Activated CD4-positive, alpha-beta T cell treated with anti-CD3 and anti-CD28 coated beads, Interleukin-2, Interleukin-4, amounts not matched to agents 100 ng/mL and 50 ng/mL, durations not matched to agents 16 hours and 8 hours (primary cell): ENCODE measurements around the gene CAPN5.

ENCODE experiments used
- DNase-seq: peaks from one replicate; pipeline ENCODE4 v3.0.0-alpha.2; 2020; ENCODE audit warnings: low spot score

Gene CAPN5

GRCh38 chr11:77136074-77136473, 69.3 kb downstream of the CAPN5 start:
- peak; percentile 39 for DNase-seq

- no peak for DNase-seq
Measured at GRCh38 chr11:77136784-77137420, 70.1 kb downstream of the CAPN5 start.

- DNase-seq = no peak
Measured at GRCh38 chr11:77137421-77137820, 70.7 kb downstream of the CAPN5 start.

DNA sequence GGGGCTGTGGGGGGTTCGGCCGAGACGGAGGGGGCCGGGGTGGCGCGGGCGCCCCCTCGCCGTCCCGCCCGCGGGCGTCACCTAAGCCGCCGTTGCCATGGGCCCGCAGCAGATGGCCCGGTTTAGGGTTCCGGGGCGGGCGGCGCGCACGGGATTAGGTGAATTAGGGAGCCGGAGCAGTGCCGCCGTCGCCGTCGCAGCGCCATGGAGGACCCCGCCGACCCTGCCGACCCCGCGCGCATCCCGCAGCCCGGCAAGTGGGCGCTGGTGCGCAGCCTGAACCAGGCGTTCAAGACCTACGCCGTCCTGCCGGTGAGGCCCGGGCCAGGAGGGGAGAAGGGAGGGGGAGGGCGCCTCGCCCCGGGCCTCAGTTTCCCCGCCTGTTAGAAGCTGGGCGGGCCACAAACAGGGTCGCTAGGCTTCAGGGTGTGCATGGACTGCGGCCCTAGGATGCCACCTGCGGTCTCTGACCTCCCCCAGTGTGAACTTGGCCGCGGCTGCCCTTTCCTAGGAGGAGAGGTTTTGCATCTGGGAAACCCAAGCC, 71.4 kb downstream of the CAPN5 start:
- DNase-seq = no peak

GRCh38 chr11:77139201-77139600, 72.4 kb downstream of the CAPN5 start:
- no peak for DNase-seq

GRCh38 chr11:77140231-77140851, 73.6 kb downstream of the CAPN5 start:
- DNase-seq = no peak

- DNase-seq = no peak
Measured at GRCh38 chr11:77141034-77141433, 74.3 kb downstream of the CAPN5 start.

DNA sequence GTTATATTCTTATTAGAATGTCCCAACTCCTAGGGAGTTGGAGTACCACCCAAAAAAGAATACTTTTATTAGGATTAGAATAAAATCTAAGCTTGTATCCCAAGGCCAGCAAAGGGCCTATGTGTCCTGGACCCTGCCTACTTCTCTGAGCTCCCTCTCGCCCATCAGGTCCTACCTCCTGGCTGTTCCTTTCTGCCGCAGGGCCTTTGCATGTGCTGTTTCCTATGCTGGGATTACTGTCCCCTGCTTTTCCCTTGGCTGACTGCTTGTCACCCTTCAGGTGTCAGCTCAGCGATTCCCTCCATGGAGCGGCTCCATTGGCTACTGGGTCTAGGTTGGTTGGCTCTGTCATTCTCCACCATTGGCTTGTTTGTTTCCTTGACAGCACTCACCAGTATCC, 74.7 kb downstream of the CAPN5 start:
- no peak for DNase-seq

DNA sequence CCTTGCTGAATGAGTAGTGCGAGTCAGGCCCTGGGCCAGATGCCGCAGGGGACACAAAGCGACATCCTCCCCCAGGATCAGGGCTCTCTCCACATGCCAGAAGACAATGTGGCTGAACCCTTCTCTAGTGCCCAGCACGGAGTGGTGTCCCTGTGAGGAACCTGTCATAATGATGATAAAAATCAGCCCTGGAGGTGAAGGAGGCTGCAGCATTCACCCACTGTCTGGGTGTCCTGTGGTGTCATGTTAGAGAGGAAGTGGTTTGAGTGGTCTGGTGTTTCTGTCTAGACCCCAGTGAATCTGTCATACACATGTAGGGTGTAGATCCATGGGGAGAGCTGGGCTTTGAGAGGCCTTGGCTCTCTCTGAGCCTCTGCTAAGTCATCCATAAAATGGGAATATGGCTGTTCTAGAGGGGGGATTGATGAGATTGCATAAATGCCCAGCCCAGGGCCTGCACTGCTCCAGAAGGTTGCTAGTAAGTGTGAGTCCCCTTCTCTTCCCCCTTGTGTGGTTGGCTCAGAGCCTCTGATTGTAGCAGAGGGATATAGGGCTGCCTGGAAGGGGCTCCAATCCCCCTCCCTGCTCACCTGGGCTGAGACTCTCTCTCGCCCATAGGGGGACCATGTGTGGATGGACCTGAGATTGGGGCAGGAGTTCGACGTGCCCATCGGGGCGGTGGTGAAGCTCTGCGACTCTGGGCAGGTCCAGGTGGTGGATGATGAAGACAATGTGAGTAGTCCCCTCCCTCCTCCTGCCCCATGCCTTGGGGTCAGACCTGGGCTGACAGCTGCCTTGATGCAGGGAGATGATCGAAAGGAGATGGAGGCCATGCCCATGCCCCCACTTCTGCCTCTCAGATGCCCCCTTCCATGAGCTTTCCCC, 75.6 kb downstream of the CAPN5 start:
- peak; percentile 28 for DNase-seq

DNA sequence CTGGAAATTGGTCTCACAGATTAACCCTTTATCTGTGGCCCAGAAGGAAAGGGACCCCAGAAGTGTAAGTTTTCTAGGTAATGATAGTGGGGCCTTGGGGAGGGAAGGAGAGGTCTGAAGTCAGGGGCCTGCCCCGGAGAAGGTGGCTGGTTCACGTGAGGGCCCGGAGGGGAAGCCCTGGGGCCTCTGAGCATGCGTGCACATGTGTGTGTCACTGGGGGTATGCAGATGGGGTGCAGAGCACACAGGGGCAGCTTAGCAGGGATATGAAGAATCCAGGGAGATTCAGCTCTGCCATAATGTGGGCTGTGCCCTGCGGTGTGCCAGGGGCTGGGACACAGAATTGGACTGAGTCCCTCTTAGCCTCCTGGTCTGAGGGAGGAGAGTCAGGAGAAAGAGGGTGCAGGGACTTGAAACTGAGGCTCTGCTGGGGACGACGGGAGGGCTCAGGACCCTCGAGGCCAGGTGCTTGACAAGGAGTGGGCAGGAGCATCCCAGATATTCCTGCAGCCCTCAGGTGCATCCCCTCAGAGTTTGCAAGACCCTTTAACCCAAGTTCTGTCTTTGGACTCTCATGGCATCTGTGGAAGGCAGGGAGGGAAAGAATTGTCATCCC, 76.7 kb downstream of the CAPN5 start:
- no peak for DNase-seq

GRCh38 chr11:77144196-77144856, 77.6 kb downstream of the CAPN5 start:
- DNase-seq = no peak

GRCh38 chr11:77144857-77145428, 78.2 kb downstream of the CAPN5 start:
- DNase-seq = no peak

- no peak for DNase-seq
Measured at GRCh38 chr11:77146261-77147035, 79.7 kb downstream of the CAPN5 start.

DNA sequence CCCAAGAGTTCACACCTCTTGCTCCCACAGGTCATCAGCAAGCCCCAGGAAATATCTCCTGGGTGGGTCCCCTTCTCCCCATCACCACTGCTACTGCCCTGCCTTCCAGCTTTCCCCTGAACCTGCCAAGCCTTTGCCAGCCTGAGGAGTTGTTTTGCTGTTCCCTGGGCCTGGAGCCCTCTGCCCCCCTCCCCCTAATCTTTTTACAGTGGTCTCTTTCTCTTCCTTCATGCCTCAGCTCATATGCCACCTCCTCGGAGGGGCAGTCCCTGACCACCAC, 80.2 kb downstream of the CAPN5 start:
- DNase-seq = no peak

DNA sequence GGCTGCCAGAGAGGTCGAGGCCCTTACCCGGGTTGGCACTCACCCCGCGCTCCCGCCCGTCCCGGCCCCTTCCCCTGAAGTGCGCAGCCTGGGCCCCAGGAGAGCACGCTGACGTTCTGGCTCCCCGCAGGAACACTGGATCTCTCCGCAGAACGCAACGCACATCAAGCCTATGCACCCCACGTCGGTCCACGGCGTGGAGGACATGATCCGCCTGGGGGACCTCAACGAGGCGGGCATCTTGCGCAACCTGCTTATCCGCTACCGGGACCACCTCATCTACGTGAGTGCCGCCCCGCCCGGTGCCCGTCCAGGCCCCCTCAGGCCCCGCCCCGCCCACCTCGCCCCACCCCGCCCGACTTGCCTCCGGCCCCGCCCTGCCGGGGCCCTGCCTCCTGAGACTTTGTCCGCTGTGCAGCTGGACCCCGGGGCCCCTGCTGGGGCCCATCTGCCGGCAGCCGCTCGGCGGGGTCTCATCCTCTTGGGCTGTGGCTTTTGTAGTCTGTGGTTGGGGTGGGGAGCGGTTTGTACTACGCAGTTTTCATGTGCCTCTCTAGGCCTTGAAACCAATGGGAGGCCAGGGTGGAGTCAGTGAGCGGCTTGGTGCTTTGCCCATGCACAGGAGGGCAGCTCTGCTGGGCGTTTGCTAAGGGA, 81.0 kb downstream of the CAPN5 start:
- peak; percentile 15 for DNase-seq

DNA sequence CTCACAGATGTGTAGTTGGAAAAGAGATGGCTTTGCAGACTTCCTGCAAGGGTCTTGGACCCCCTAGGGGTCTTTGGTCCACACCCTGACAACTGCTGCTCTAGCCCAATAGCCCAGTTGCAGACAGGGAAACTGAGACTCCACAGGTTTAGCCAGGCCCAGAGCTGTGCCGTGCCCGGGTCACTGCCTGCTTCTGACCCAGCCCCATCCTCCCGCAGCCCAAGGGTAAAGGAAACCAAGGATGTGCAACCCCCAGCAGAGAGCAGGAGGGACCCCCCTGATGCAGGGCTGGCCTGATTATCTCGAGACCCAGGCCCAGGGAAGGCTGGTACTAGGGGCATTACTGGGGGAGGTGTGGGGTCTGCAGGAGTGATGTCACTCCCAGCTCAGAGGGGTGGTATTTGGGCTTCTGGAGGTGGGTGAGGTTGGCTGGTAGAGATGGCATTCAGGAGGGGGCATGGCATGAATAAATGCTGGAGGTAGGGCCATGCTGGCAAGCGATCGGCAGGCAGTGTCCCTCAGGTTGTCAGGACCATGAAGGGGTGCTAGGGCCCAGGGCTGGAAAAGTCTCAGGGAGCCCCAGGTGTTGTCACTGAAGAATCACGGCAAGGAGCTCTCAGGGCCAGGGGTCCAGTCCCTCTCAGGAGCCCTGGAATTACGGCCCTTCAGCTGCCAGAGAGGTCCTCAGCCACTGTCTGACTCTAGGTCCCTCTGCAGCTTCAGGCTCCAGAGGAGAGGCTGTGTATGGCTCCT, 82.4 kb downstream of the CAPN5 start:
- DNase-seq = no peak

DNA sequence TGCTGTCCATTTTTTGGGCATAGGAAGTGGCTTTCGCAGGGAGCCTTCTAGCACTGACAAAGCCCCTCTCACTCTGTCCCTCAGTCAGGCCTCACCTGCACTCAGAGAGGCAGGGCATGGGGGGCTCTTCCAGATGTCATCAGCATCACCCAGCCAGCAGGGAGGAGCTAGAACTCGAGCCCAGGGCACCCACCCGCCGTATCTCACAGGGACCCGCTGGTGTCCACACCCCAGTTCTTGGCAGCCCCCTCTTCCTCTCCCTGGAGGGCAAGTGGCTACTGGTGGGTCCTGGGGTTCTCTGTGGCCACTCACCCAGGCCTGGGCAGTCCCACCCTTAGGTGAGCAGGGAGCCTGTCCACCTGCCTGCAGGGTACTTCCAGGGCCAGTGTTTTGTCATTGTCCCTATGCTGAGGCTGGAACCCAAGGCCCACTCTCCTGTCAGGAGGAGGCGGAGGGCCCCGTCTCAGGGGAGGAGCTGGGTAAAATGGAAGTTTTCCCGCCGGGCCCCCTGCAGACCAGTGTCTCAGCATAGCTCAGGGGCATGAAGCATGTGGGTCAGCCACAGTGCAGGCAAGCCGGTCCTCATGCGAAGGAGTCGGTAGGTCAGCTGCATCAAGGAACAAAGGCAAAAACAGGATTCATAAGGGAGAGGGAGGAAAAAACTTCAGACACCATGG, 83.1 kb downstream of the CAPN5 start:
- DNase-seq = no peak

- DNase-seq = no peak
Measured at GRCh38 chr11:77150836-77151235, 84.1 kb downstream of the CAPN5 start.
